ES-I3 (cell line): ENCODE measurements around the gene HOXA11.

ENCODE experiments used
- H3K36me3 ChIP-seq: 2 replicates; pipeline ENCODE4 v1.6.1; 2013; ENCODE audit warnings: mild to moderate bottlenecking, low read length, control low read depth, moderate library complexity; ENCODE audit not compliant: insufficient read depth
- H3K4me1 ChIP-seq: 2 replicates; pipeline ENCODE4 v1.6.1; 2013; ENCODE audit warnings: mild to moderate bottlenecking, control low read depth, low read length; ENCODE audit not compliant: insufficient read depth
- H3K9ac ChIP-seq: 2 replicates; pipeline ENCODE4 v1.6.1; 2013; ENCODE audit warnings: low read depth, mild to moderate bottlenecking, low read length, moderate library complexity
- H3K9me3 ChIP-seq: 2 replicates; pipeline ENCODE4 v1.6.1; 2013; ENCODE audit warnings: mild to moderate bottlenecking, low read length, moderate library complexity; ENCODE audit not compliant: control insufficient read depth, insufficient read depth

The HOXA11 gene

DNA sequence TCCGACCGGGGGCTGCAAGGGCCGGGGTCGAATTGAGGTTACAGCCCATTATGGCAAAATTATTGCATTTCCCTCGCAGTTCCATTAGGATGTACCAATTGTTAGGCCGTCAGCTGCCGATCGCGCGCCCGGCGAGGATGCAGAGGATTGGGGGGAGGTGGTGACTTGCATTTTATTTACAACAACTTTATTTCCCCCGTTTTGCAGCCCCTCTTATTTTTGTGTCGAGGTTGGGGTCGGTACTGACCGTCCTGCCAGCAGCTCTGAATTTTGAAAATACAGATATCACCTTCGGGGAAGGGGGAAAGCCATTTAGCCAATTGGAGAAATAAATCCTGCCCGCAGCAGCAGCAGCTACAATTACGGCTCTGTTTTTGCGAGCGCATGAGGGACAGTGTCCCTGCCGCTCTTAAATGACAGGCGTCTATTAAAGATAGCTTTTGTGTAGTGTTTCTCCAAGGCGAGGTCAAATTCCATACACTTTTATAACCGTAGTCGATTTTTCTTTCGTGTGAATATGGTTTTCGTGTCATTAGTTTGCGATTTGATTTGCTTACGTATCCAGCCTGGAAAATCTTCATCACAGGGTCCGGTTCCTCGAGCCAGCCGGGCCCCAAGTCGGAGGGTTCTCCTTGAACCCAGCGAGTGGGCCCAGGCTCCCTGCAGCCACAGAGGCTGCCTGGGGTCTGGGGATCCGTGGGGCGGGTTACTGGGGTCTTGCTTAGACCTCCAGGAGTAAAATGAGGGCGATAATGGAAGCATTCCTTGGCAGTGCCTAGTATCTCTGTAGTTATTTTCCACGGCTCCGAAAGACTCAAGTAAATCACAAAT, 40.9 kb downstream of the HOXA11 start:
- Histone ChIP-seq H3K9ac (no peak overlapping the region), H3K4me1 (0 out of 2 replicates have a peak, but pooled peaks cover 4% of the 10 kb centered on the region), H3K36me3 (no peaks in the 10 kb centered on the region), H3K9me3 (no peaks in the 10 kb centered on the region)

DNA sequence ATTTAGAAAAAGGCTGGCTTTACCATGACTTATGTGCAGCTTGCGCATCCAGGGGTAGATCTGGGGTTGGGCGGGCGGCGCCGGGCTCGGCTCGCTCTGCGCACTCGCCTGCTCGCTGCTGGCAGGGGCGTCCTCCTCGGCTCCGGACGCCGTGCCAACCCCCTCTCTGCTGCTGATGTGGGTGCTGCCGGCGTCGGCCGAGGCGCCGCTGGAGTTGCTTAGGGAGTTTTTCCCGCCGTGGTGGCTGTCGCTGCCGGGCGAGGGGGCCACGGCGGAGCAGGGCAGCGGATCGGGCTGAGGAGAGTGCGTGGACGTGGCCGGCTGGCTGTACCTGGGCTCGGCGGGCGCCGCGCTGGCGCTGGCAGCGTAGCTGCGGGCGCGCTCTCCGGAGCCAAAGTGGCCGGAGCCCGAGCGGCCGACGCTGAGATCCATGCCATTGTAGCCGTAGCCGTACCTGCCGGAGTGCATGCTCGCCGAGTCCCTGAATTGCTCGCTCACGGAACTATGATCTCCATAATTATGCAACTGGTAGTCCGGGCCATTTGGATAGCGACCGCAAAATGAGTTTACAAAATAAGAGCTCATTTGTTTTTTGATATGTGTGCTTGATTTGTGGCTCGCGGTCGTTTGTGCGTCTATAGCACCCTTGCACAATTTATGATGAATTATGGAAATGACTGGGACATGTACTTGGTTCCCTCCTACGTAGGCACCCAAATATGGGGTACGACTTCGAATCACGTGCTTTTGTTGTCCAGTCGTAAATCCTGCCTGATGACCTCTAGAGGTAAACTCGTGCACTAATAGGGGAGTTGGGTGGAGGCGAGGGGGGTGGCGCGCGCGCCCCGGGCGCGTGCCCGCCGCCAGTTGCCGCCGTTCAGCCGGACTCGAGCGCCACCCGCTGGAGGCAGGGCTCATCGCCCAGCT, 41.7 kb downstream of the HOXA11 start, which contains the start of gene HOXA5:
Gene HOXA5 (minus strand): TSS at position 659 of the 927 bp plus-strand sequence. CDS start 74 bp downstream, at position 585.
- H3K36me3 ChIP-seq: no peaks in the 10 kb centered on the region
- no peaks in the 10 kb centered on the region for H3K9me3 ChIP-seq
- peak within 1 kb of the TSS; percentile 57; the same call in 1 of the 2 replicates for H3K9ac ChIP-seq
- 0 out of 2 replicates have a peak, but pooled peaks cover 4% of the 10 kb centered on the region for H3K4me1 ChIP-seq

DNA sequence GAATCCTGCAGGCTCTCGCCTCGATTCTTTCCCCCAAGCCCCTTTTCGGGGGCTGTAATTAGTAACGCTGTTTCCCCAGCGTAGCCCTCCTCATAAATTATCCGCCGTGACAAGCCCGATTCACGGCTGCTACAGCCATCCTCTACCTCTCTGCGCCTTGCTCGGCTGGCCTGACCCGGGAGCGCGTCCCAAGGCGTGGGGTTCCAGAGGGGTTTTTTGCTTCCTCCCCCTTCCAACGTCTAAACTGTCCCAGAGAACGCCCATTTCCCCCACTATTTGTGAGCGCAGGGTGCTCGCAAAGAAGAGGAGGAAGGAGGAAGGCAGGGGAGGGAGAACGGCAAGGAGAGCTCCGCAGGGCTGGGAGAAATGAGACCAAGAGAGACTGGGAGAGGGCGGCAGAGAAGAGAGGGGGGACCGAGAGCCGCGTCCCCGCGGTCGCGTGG, 42.4 kb downstream of the HOXA11 start:
- Histone ChIP-seq H3K36me3 (no peaks in the 10 kb centered on the region), H3K4me1 (0 out of 2 replicates have a peak, but pooled peaks cover 4% of the 10 kb centered on the region), H3K9me3 (no peaks in the 10 kb centered on the region), H3K9ac (peak overlapping the region; percentile 57; the same call in 1 of the 2 replicates)

DNA sequence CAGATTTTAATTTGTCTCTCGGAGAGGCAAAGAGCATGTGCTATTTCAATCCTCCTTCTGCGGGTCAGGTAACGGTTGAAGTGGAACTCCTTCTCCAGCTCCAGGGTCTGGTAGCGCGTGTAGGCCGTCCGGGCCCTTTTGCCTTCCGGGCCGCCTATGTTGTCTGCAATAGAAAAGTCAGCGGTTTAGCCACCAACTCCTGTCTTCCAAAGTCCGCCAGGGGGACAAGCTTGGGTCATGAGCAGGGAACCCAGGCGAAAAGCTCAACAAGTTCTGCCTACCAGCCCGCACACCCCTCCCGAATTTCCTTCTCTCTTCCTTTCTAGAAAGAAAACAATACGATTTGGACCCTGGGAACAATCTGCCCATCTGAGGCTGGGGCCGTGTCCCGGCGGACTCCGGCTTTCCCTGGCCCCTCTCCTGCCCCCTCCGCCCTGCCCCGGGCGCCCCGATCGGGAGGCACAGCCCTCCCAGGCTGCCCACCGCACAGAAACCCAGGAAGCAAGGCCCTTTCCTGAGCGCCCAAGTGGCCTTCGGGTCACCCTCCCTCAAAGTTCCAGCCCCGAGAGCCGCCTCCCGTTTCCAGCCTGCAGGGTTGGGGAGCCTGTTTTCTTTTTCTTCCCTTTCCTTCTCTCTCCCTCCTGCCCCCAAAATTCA, 43.0 kb downstream of the HOXA11 start:
- Histone ChIP-seq H3K9me3 (no peaks in the 10 kb centered on the region), H3K4me1 (0 out of 2 replicates have a peak, but pooled peaks cover 4% of the 10 kb centered on the region), H3K9ac (peak overlapping the region; percentile 57; the same call in 1 of the 2 replicates), H3K36me3 (no peaks in the 10 kb centered on the region)

DNA sequence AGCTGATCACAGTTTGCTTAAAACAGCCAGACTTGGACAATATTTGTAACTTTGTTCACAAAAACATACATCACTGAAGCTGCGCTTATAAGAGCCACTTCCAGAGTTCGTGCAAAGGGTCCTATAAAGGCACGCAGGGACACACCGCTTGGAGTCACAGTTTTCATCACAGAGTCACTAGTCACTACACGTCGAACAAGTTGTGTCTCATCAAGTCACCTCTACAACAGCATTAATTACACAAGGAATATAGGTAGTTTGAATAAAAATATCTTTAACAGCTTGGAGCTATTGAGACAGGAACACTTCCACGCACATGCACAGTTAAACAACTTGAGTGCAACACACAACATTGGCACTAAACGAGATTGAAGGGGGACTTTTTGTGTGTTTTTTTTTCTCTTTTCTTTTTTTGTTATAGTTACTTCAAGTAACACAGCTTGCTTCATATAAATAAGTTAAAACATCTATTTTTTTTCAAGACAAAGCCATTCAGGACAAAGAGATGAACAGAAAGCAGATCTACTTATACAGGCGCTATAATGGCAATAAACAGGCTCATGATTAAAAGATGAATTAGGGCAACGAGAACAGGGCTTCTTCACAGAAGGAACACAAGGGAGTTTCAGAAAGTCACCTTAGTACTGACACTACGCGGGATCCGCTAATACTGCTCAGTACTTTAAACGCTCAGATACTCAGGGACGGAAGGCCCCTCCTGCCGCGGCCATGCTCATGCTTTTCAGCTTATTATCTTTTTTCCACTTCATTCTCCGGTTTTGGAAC, 43.7 kb downstream of the HOXA11 start:
- Histone ChIP-seq H3K9me3 (no peaks in the 10 kb centered on the region), H3K4me1 (0 out of 2 replicates have a peak, but pooled peaks cover 4% of the 10 kb centered on the region), H3K36me3 (no peaks in the 10 kb centered on the region), H3K9ac (no peak overlapping the region)

DNA sequence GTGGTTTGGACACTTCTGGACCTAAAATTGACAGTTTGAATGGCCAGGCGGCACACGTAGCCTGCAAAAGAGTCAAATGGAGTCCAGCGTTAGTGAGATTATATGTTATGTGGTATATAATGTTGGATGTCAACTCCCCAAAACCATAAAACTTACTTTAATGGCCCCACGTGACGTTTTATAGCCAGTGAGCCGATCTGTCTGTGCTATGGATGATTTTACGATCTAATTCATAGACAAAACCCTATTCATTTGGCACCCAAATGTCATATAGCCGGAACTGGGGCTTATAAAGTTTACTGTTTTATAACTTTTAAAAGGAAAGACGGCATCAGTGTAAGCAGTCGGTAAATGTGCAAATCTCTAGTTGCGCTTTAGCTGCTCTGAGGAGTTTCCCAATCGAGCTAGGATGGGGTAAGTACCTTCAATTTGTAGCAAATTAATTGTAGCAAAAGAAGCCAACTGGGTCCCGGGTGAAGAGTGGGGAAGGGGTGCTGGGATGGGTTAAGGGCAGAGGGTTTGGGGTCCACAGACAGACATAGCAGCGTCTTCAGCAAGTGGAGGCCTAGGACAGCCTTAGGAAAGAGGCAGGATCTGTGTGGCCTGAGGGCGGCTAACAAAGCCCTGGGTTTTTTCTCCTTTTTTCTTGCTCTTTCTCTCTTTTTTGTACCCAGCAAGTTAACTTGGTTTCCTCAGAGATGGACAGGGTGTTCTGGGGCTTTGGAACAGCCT, 44.7 kb downstream of the HOXA11 start:
- peaks cover 4% of the 10 kb centered on the region; the same call in 1 of the 2 replicates for H3K4me1 ChIP-seq
- H3K36me3 ChIP-seq: no peaks in the 10 kb centered on the region
- no peak overlapping the region for H3K9ac ChIP-seq
- no peaks in the 10 kb centered on the region for H3K9me3 ChIP-seq

DNA sequence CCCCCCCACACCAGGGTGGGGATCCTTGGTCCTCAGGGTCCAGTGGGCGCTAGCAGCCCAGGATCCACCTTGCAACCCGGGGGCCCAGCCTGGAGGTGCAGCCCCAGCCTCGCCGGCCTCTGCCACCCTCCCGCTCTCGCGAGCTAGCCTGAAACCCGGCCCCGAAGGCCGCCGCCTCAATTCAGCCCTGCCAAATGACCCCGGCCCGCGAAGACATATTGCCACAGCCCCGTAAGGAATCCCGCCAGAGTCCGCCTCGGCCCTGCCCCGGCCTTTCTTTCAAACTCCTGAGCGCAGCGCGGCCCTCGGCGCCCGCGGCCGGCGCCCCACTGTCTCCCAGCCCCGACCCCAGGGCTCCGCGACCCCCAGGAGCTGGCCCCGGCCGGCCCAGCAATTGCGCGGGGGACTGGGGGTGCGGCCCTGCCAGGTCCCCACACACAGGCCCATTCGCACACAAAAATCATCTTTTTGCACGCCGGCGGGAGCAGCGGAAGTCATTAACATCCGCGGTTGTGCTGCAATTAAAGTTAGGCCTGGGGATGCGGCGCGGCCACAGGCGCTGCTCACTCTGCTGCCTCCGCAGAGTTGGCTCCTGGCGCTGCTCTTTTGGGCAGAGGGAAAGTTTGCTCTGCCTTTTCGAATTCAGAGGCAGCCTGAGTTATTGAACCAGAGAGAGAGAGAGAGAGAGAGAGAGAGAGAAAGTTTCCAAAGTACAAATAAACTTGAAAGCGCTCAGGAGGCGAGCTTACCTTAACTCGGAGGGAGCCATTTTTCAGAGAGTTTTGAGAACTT, 45.5 kb downstream of the HOXA11 start:
- peak overlapping the region; percentile 26; the same call in 1 of the 2 replicates for H3K9ac ChIP-seq
- H3K4me1 ChIP-seq: peaks cover 4% of the 10 kb centered on the region; the same call in 1 of the 2 replicates
- no peaks in the 10 kb centered on the region for H3K36me3 ChIP-seq
- no peaks in the 10 kb centered on the region for H3K9me3 ChIP-seq

DNA sequence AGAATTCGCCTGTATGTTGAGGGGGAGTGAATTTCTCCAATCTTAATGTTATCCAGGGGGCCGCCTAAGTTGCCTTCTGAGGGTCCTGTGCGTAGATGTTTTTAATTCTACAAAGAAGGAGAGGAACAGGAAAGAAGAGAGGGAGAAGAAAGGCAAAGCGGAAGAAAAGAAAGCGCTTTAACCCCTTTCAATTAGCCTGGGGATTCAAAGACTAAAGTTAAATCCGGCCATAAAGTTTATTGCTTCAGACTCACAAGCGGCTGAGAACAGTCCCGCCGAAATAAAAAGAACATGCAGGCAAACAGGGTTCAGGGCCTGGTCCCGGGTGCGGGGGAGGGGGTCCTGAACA, 46.1 kb downstream of the HOXA11 start:
- Histone ChIP-seq H3K36me3 (no peaks in the 10 kb centered on the region), H3K9ac (no peak overlapping the region), H3K4me1 (peaks cover 4% of the 10 kb centered on the region; the same call in 1 of the 2 replicates)

DNA sequence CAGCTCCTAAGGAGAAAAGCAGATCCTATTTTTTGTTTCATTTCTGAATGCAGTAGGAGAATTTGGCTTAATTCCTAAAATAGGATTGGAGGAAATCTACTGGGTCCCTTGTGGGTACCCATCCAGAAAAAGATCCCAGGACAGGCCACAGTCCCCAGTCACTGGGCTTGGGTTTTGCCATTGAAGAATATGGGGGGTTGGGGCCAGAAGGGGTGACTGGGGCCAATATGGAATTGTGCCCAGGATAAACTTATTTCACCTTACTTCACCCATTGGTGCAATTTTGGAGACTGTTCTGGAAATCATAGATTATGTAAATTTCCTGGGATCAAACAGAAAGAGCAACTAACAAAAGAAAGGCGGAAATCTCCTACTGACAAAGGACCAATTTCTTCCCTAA, 46.6 kb downstream of the HOXA11 start:
- Histone ChIP-seq H3K36me3 (no peaks in the 10 kb centered on the region), H3K9me3 (no peaks in the 10 kb centered on the region), H3K4me1 (peaks cover 4% of the 10 kb centered on the region; the same call in 1 of the 2 replicates), H3K9ac (no peak overlapping the region)

More for the DNA sequence above, 46.1 kb downstream of the HOXA11 start:
- no peaks in the 10 kb centered on the region for H3K9me3 ChIP-seq

DNA sequence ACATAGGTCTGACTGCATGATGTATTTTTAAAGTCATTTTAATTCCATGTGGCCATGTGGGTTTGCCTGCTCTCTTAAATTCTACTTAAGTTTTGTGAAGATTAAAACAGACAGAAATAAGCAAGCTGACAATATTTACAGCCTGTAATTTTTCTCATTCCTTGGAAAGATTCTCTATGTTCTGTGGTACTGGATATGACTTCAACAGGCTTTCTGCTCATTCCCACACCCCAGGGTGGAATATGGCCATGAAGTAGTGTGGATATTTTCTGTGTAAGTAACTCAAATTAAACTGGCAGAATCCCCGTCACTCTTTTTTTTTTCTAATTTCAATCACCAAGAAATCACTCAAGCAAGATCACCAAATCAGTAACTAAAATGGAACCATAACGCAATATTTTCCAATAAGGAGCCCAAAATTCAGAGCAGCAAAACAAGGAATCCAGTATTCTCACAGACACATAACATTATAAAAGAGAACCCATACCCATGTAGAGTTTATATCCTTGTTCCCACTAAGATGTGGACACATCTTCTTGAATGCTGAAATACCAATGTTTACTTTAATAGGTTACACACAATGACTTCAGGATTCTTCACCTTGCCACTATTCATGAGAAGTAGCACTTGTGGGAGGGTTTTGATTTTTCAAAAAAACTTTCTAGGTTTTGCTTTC, 47.3 kb downstream of the HOXA11 start:
- no peaks in the 10 kb centered on the region for H3K9me3 ChIP-seq
- peaks cover 4% of the 10 kb centered on the region; the same call in 1 of the 2 replicates for H3K4me1 ChIP-seq
- no peaks in the 10 kb centered on the region for H3K36me3 ChIP-seq
- no peak overlapping the region for H3K9ac ChIP-seq

DNA sequence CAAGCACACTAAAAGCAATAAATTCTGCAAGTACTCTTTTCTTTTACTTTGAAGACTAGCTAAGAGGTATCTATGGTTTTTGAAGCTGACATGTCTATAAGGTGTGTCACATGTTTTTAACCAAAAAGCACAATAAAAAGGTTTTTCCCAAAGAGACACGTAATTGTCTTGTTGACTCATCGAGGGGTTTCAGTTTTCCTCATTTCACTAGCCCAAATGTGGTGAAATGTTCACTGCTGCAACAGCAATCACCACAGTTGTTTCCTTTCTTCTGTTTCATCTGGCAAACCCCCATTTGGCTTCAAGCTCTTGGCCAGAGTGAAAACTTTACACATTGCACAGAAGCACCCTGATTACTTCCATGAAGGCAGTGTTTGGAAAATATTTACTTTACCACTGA, 50.6 kb downstream of the HOXA11 start:
- Histone ChIP-seq H3K9me3 (no peaks in the 10 kb centered on the region), H3K9ac (no peak overlapping the region), H3K4me1 (no peaks in the 10 kb centered on the region; the same call in 1 of the 2 replicates), H3K36me3 (no peaks in the 10 kb centered on the region)
